Prostate gland (tissue), 2 donors: ENCODE results near the gene RFTN1.

Experiments used
- POLR2A ChIP-seq: fragments of 450-650 bp; IDR thresholded peaks from one replicate; pipeline ENCODE4 v1.6.1; 2016; ENCODE audit warnings: antibody characterized with exemption, mild to moderate bottlenecking
- TF ChIP-seq, protein P1 (sequence below), 4 experiments: fragments of 200-600 bp in 2 of 4; fragments of 450-650 bp in 2 of 4; sonication (generic) in 2 of 4; IDR thresholded peaks; 1 replicate in 3 of 4; 2 replicates in 1 of 4; pipeline ENCODE4 v1.5.1; 2016 to 2019; ENCODE audit warnings: antibody characterized with exemption in 4 of 4, mild to moderate bottlenecking in 2 of 4, moderate library complexity in 2 of 4

DNA sequence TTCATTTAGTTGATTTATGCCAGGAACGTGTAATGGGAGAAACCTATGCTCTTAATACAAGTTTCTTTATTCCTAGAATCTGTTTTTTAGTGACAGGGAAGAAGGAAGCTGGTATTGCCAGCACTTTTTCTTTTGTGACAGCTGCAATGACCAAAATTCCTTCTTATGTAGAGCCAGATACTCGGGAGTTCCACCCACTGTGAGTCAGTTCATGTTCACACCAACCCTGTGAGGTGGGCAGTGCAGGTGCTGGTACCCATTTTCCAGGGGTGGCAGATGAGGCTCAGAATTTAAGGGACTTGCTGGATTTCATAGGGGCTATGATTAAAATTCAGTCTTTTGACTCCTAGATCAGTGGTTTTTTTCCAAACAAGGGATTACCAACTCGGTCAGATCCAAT is 213.8 kb downstream of the RFTN1 start:
- TF ChIP-seq, protein P1, sequence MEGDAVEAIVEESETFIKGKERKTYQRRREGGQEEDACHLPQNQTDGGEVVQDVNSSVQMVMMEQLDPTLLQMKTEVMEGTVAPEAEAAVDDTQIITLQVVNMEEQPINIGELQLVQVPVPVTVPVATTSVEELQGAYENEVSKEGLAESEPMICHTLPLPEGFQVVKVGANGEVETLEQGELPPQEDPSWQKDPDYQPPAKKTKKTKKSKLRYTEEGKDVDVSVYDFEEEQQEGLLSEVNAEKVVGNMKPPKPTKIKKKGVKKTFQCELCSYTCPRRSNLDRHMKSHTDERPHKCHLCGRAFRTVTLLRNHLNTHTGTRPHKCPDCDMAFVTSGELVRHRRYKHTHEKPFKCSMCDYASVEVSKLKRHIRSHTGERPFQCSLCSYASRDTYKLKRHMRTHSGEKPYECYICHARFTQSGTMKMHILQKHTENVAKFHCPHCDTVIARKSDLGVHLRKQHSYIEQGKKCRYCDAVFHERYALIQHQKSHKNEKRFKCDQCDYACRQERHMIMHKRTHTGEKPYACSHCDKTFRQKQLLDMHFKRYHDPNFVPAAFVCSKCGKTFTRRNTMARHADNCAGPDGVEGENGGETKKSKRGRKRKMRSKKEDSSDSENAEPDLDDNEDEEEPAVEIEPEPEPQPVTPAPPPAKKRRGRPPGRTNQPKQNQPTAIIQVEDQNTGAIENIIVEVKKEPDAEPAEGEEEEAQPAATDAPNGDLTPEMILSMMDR (IDR thresholded peaks at IDR 0.05), result no peak
- TF ChIP-seq POLR2A, result no peak
